Ascending aorta (tissue), 2 donors: Measurements from ENCODE around the gene REEP5. TPM values are rescaled to one million over a fixed set of nuclear protein-coding genes. Genes with fewer than 3 reads are reported as not detected.

Experiments
- DNase-seq, 2 donors: peaks; one replicate each; pipeline ENCODE4 v3.0.0-alpha.2; 2019; ENCODE audit warnings: low spot score in 2 of 2
- H3K27ac ChIP-seq, 2 donors: fragments of 200-600 bp; sonication (generic); one replicate each; pipeline ENCODE4 v1.5.1; 2016 to 2017; ENCODE audit warnings: mild to moderate bottlenecking in 1 of 2
- H3K27me3 ChIP-seq: fragments of 200-600 bp; sonication (generic); one replicate; pipeline ENCODE4 v1.5.1; 2017
- H3K36me3 ChIP-seq, 2 donors: fragments of 200-600 bp; sonication (generic); one replicate each; pipeline ENCODE4 v1.5.1; 2016
- H3K4me1 ChIP-seq, 2 donors: fragments of 200-600 bp; sonication (generic); one replicate each; pipeline ENCODE4 v1.5.1; 2016 to 2017; ENCODE audit warnings: mild to moderate bottlenecking in 1 of 2
- H3K4me3 ChIP-seq, 2 donors: fragments of 200-600 bp; sonication (generic); one replicate each; pipeline ENCODE4 v1.5.1; 2016 to 2017; ENCODE audit warnings: mild to moderate bottlenecking in 1 of 2
- H3K9me3 ChIP-seq, 2 donors: fragments of 200-600 bp; sonication (generic); one replicate each; pipeline ENCODE4 v1.5.1; 2016
- intact Hi-C: fragments of 100-400 bp; cut with DNase I; formaldehyde crosslinking; loops from one replicate; pipeline ENCODE4 v1.15.1; 2023
- total RNA-seq: library from RNA; depleted of rRNA; stranded (reverse); fragments of >200 nt; gene quantifications from one replicate; pipeline ENCODE4 v1.1.0, GENCODE V29; 2016
- TF ChIP-seq, protein P1 (sequence below), 3 experiments: fragments of 200-600 bp in 2 of 3; fragments of 450-650 bp in 1 of 3; sonication (generic) in 2 of 3; IDR thresholded peaks; one replicate each; pipeline ENCODE4 v1.5.1; 2016 to 2019; ENCODE audit warnings: antibody characterized with exemption in 3 of 3, mild to moderate bottlenecking in 1 of 3, moderate library complexity in 1 of 3

Gene REEP5
- total RNA-seq, 1 donor from 2014 or later = 49.7 TPM

DNA sequence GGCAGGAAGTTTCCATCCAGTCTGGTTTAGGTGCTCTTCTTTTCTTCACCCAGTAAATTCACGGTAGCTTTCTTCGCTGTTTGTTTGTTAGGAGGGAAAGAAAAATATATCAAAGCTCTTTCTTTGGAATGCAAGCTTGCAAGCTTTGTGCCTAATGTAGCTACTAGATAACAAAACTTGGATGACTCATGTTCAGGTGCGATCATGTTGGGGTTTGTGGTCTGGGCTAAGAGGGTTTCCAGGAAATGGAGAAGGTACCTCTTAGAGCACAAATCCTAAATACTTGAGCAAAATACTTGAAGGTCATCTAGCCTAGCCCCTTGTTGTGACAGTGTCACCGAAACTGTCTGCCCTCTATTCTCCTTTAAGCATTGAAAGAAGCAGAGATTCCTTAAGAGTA lies 43.3 kb downstream of the REEP5 start:
- peaks cover 17 to 56% of the 10 kb centered on the region in 2 donors for H3K36me3 ChIP-seq
- no peaks in the 10 kb centered on the region for H3K9me3 ChIP-seq
- H3K4me1 ChIP-seq = no peaks in the 10 kb centered on the region
- no peaks in the 10 kb centered on the region for H3K27me3 ChIP-seq
- intact Hi-C loops = no loop called here
- no peak for DNase-seq
- H3K27ac ChIP-seq = no peak overlapping the region
- TF ChIP-seq, protein P1, sequence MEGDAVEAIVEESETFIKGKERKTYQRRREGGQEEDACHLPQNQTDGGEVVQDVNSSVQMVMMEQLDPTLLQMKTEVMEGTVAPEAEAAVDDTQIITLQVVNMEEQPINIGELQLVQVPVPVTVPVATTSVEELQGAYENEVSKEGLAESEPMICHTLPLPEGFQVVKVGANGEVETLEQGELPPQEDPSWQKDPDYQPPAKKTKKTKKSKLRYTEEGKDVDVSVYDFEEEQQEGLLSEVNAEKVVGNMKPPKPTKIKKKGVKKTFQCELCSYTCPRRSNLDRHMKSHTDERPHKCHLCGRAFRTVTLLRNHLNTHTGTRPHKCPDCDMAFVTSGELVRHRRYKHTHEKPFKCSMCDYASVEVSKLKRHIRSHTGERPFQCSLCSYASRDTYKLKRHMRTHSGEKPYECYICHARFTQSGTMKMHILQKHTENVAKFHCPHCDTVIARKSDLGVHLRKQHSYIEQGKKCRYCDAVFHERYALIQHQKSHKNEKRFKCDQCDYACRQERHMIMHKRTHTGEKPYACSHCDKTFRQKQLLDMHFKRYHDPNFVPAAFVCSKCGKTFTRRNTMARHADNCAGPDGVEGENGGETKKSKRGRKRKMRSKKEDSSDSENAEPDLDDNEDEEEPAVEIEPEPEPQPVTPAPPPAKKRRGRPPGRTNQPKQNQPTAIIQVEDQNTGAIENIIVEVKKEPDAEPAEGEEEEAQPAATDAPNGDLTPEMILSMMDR (IDR thresholded peaks at IDR 0.05) = no peak
- no peak overlapping the region for H3K4me3 ChIP-seq

DNA sequence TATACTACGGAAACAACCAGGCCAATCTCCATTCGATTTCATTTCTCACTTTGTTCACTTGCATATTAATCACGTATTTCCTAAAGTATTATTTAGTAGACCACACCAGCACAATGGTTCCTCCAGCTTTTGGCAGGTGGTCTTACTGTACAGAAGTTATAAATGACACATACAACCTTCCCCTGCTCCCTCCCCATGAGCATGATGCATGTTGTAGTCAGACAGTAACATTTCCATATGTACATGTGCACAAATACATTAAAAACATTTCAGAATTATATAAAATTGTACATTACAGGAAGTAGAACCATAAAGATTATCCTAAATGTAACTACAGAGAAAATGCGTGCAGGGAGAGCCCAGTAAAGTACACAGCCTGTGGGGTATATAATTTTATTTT lies 43.9 kb downstream of the REEP5 start:
- Histone ChIP-seq H3K36me3 (peaks cover 11 to 50% of the 10 kb centered on the region in 2 donors), H3K4me3 (no peak overlapping the region), H3K27ac (no peak overlapping the region), H3K27me3 (no peaks in the 10 kb centered on the region), H3K4me1 (no peaks in the 10 kb centered on the region), H3K9me3 (no peaks in the 10 kb centered on the region)
- TF ChIP-seq, protein P1 (IDR thresholded peaks at IDR 0.05) = no peak
- DNase-seq = no peak
- intact Hi-C loops = no loop called here

DNA sequence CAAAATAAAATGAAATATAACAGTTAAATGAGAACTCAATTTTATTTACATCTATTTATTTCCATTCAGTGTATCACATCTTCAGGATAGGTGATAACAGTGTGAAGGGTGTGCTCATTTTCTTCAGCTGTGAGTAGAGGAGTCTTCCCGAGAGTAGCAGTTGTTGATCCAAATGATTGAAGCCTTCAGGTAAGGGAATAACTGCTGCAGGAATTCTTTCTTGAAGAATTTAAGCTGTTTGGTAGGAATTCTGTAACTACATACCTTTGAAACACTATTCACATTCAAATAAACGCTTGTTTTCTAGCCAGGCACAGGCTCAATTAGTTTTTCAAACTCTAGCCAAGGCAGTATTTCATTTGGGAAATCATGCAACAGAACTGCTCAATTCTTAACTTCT lies 45.7 kb downstream of the REEP5 start:
- TF ChIP-seq, protein P1 (IDR thresholded peaks at IDR 0.05) = no peak
- Histone ChIP-seq H3K36me3 (peaks cover 11 to 34% of the 10 kb centered on the region in 2 donors), H3K27me3 (no peaks in the 10 kb centered on the region), H3K27ac (no peak overlapping the region), H3K4me3 (no peak overlapping the region), H3K9me3 (no peaks in the 10 kb centered on the region), H3K4me1 (no peaks in the 10 kb centered on the region)
- intact Hi-C loops = no loop called here
- no peak for DNase-seq

DNA sequence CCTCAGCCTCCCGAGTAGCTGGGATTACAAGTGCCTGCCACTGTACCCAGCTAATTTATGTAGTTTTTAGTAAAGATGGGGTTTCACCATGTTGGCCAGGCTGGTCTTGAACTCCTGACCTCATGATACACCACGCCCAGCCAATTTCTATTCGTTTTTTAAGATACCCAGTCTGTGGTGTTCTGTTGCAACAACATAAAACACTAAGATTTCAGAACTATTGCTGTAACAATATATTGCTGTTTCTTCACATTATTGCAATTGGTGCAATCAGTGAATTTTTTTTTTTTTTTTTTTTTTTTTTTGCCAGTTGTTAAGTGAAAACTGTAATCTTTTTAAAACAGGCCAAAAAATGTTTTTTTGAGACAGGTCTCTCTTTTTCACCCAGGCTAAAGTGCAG lies 51.1 kb downstream of the REEP5 start:
- DNase-seq = no peak
- Histone ChIP-seq H3K4me1 (no peaks in the 10 kb centered on the region), H3K27me3 (no peaks in the 10 kb centered on the region), H3K36me3 (peaks cover 36 to 50% of the 10 kb centered on the region in 2 donors), H3K9me3 (no peaks in the 10 kb centered on the region), H3K27ac (no peak overlapping the region), H3K4me3 (no peak overlapping the region)
- intact Hi-C loops = no loop called here
- TF ChIP-seq, protein P1 (IDR thresholded peaks at IDR 0.05) = no peak

DNA sequence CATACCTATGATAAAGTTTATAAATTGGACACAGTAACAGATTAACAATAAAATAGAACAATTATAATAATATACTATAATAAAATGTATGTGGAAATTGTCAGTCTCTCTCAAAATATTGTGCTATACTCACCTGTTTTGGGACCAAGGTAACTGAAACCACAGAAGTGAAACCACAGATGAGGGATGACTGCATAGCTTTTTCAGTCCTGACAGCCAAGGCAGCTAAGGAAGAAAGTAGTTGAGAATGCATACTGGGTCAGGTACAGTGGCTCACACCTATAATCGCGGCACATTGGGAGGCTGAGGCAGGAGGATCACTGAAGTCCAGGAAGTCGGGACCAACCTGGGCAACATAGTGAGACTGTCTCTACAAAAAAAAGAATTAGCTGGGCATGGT lies 52.1 kb downstream of the REEP5 start:
- H3K9me3 ChIP-seq = no peaks in the 10 kb centered on the region
- peaks cover 36 to 60% of the 10 kb centered on the region in 2 donors for H3K36me3 ChIP-seq
- intact Hi-C loops = loop anchor here (10.0 kb wide), 1 partner anchor 185 kb away; no protein-coding TSS in a partner anchor
- TF ChIP-seq, protein P1 (IDR thresholded peaks at IDR 0.05) = no peak
- H3K4me3 ChIP-seq = no peak overlapping the region
- no peaks in the 10 kb centered on the region for H3K4me1 ChIP-seq
- no peak for DNase-seq
- H3K27me3 ChIP-seq = no peaks in the 10 kb centered on the region
- H3K27ac ChIP-seq = no peak overlapping the region

DNA sequence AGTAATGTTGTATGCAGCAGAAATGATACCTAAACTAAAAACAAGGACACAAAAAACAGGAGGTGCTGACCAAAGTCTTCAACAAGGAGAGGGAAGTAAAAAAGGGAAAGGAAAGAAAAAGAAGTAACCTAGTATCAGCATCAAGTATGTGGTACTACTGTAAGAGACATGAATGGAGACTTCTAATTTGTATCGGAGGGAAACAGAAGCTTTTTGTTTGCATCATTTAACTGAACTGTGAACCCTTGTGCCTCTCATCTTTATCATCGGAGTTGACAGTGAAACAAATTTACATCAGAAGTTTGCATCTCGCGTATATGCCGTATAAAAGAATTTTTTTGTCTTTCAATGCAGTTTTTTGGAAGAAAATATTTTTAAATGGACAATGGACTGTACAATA lies 54.6 kb downstream of the REEP5 start:
- H3K9me3 ChIP-seq = no peaks in the 10 kb centered on the region
- H3K4me3 ChIP-seq = no peak overlapping the region
- TF ChIP-seq, protein P1 (IDR thresholded peaks at IDR 0.05) = no peak
- H3K27me3 ChIP-seq = no peaks in the 10 kb centered on the region
- H3K27ac ChIP-seq = no peak overlapping the region
- no peak for DNase-seq
- H3K4me1 ChIP-seq = peaks cover 0 to 3% of the 10 kb centered on the region in 2 donors
- H3K36me3 ChIP-seq = peaks cover 36 to 71% of the 10 kb centered on the region in 2 donors
- intact Hi-C loops = loop anchor here (10.0 kb wide), 1 partner anchor 183 kb away; no protein-coding TSS in a partner anchor
